Right cardiac atrium (tissue), 5 donors: ENCODE results near the gene OPHN1. TPM values are rescaled to one million over a fixed set of nuclear protein-coding genes. Genes with fewer than 3 reads are reported as not detected.
"Not testable (repeated sequence)": the region's sequence is repeated elsewhere in the genome, so short reads cannot be mapped to it uniquely, and the experiment has no call there.

ENCODE experiments used
- ATAC-seq, 2 donors: fragments of 200-7000 bp; cut with Tn5 transposase; one replicate each; pipeline versions ENCODE4 v1.8.0 to v1.9.1; 2020; ENCODE audit warnings: moderate library complexity in 2 of 2, mild to moderate bottlenecking in 1 of 2
- DNase-seq, 3 donors: peaks; one replicate each; pipeline ENCODE4 v3.0.0-alpha.2; 2020
- H3K27ac ChIP-seq: one replicate; pipeline ENCODE4 v1.5.1; 2013; ENCODE audit warnings: mild to moderate bottlenecking, low read length, control low read depth, moderate library complexity
- H3K27me3 ChIP-seq: one replicate; pipeline ENCODE4 v1.6.1; 2013; ENCODE audit not compliant: control insufficient read depth, insufficient read depth
- H3K4me1 ChIP-seq: one replicate; pipeline ENCODE4 v1.6.1; 2013; ENCODE audit warnings: low read length; ENCODE audit not compliant: control insufficient read depth, insufficient read depth
- H3K4me3 ChIP-seq: one replicate; pipeline ENCODE4 v1.5.1; 2013; ENCODE audit warnings: low read length, control low read depth
- H3K9me3 ChIP-seq: one replicate; pipeline ENCODE4 v1.6.1; 2013; ENCODE audit warnings: low read length; ENCODE audit not compliant: control insufficient read depth
- WGBS: extraction: QIAGEN DNeasy Blood & Tissue Kit; methylation state at CpG from one replicate; pipeline ENCODE4 v1.1.7; 2013; 5-methylcytosine and 5-hydroxymethylcytosine counted together
- intact Hi-C, 4 donors: fragments of 100-400 bp; cut with DNase I; formaldehyde crosslinking; loops; one replicate each; pipeline versions ENCODE4 v1.11.0 to v1.14.0; 2022 to 2023
- polyA plus RNA-seq: library from polyadenylated mRNA; stranded (reverse); fragments of 200-250 nt; gene quantifications from one replicate; pipeline ENCODE4 v1.2.3, GENCODE V29; 2013
- total RNA-seq, 4 donors: library from RNA; stranded (reverse); fragmentation: NEBNext Ultra II Directional; extraction: Animal tissue kit (Norgen Biotek cat#: 25700); gene quantifications; one replicate each; pipeline ENCODE4 v1.2.1, GENCODE V29; 2021
- donor health status: healthy with polysubstance abuse.
- donor health status: DM: no; HTN: yes; CAD: no.
- donor health status: DM: no; HTN: no; CAD: no.
- donor health status: DM: no; HTN: yes; CAD: no; lungs with severe emphysema.
- donor health status: DM: yes; HTN: yes; CAD: no.

OPHN1 gene
- total and polyA plus RNA-seq, 5 donors = 1.1 to 5.2 (median 4.8) TPM

- H3K9me3 ChIP-seq, H3K4me1 ChIP-seq, ATAC-seq, H3K27ac ChIP-seq, H3K27me3 ChIP-seq, DNase-seq, intact Hi-C loops, H3K4me3 ChIP-seq: not testable (repeated sequence)
- 90% methylated on average over 2 of the region's 2 CpGs for WGBS
These were observed 363.2 kb downstream of the OPHN1 start for GRCh38 chrX:68070119-68070518.

GRCh38 chrX:68061206-68061535 is 372.1 kb downstream of the OPHN1 start:
- Histone ChIP-seq H3K9me3 (no peaks in the 10 kb centered on the region), H3K4me1 (no peaks in the 10 kb centered on the region), H3K27me3 (no peaks in the 10 kb centered on the region), H3K4me3 (no peak overlapping the region), H3K27ac (no peak overlapping the region)
- ATAC-seq = no peak
- no peak for DNase-seq
- intact Hi-C loops = no loop called here
- WGBS = 56% methylated on average over 4 of the region's 4 CpGs

GRCh38 chrX:68060506-68061205 is 372.6 kb downstream of the OPHN1 start:
- ATAC-seq = no peak
- intact Hi-C loops = no loop called here
- 61% methylated on average over 2 of the region's 2 CpGs for WGBS
- H3K4me3 ChIP-seq = no peak overlapping the region
- no peak overlapping the region for H3K27ac ChIP-seq
- no peak for DNase-seq
- H3K27me3 ChIP-seq = no peaks in the 10 kb centered on the region
- H3K4me1 ChIP-seq = no peaks in the 10 kb centered on the region
- H3K9me3 ChIP-seq = no peaks in the 10 kb centered on the region

DNA sequence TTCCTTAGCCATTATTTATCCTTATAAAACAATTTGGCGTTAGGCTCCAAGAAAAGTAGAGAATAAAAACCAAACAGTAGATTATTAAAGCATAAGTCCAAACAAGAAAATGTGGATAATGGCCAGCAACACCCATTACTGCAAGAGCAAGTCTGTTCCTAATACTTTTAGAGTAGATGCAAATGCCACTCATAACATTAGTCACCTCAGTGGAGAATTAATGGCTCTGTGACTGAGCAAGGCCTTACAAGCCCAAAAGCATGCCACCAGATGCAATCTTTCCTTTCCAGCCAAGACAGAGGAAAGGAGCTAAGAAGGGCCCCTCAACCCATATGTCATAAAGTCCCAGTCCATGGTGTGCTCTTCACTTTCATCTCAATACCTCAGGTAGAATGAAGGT is 373.8 kb downstream of the OPHN1 start:
- Histone ChIP-seq H3K27me3 (no peaks in the 10 kb centered on the region), H3K27ac (no peak overlapping the region), H3K9me3 (no peaks in the 10 kb centered on the region), H3K4me3 (no peak overlapping the region), H3K4me1 (no peaks in the 10 kb centered on the region)
- 95% methylated on average over 1 of the region's 1 CpG for WGBS
- no peak for DNase-seq
- no peak for ATAC-seq
- intact Hi-C loops = no loop called here

GRCh38 chrX:68049466-68049865 is 383.8 kb downstream of the OPHN1 start:
- ATAC-seq (no peak), DNase-seq (no peak)
- WGBS = 93% methylated on average over 3 of the region's 3 CpGs
- Histone ChIP-seq H3K4me3 (no peak overlapping the region), H3K27ac (no peak overlapping the region), H3K9me3 (no peaks in the 10 kb centered on the region), H3K4me1 (no peaks in the 10 kb centered on the region), H3K27me3 (no peaks in the 10 kb centered on the region)
- intact Hi-C loops = no loop called here

GRCh38 chrX:68048774-68049173 is 384.5 kb downstream of the OPHN1 start:
- intact Hi-C loops = no loop called here
- Histone ChIP-seq H3K4me1 (no peaks in the 10 kb centered on the region), H3K27ac (no peak overlapping the region), H3K27me3 (no peaks in the 10 kb centered on the region), H3K9me3 (no peaks in the 10 kb centered on the region), H3K4me3 (no peak overlapping the region)
- 69% methylated on average over 1 of the region's 1 CpG for WGBS
- DNase-seq (no peak), ATAC-seq (no peak)

DNA sequence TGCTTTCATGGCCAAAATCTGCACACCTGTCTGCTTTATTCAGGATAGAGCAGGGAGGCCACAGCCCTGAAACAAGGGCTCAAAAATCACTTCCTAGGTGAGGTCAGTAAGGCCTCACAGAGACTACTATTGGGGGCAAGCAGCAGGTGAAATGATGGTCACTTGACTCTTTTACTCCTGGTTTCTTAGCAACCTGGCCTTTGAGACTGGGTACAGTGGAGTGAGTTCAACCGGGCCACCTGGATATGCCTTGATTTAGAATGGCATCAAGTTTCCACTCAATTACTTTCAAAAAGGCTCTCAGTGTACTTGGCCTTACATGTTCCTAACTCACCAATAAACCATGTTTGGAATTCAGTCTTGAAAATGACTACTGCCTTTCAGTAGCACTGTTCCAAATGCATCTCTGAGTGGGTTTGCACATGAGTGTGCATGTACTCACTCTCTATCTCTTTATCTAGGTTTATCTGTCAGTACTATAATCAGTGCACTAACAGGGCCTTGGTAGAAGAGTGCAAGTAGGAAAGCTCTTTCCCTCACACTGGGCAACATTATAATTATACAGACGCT is 388.2 kb downstream of the OPHN1 start:
- intact Hi-C loops = no loop called here
- H3K27me3 ChIP-seq = no peaks in the 10 kb centered on the region
- H3K4me3 ChIP-seq = no peak overlapping the region
- no peaks in the 10 kb centered on the region for H3K4me1 ChIP-seq
- DNase-seq (no peak), ATAC-seq (no peak)
- 92% methylated on average over 2 of the region's 2 CpGs for WGBS
- H3K27ac ChIP-seq = no peak overlapping the region
- no peaks in the 10 kb centered on the region for H3K9me3 ChIP-seq

GRCh38 chrX:68043713-68044438 is 389.4 kb downstream of the OPHN1 start:
- 94% methylated on average over 1 of the region's 1 CpG for WGBS
- H3K9me3 ChIP-seq = no peaks in the 10 kb centered on the region
- DNase-seq = no peak
- intact Hi-C loops = no loop called here
- H3K4me3 ChIP-seq = no peak overlapping the region
- no peak overlapping the region for H3K27ac ChIP-seq
- no peak for ATAC-seq
- no peaks in the 10 kb centered on the region for H3K4me1 ChIP-seq
- no peaks in the 10 kb centered on the region for H3K27me3 ChIP-seq

DNA sequence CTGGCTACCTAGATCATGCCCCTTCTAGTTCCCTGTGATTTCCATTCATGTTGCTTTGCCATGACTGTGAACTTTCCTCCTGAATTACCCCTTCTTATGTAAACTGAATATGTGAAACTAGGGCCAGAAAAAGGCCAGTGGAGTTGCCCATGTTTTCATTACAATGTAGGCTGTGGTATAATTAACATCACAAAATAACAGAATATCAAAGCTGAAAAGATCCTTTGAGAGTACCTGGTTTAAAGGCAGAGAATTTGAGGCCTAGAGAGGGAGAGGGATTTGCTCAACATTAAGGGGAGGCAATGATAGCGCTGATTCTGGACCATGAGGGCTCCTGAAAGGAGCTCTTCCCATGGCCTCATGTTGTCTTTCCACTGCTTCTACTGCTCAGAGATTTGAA is 392.2 kb downstream of the OPHN1 start:
- intact Hi-C loops = no loop called here
- no peaks in the 10 kb centered on the region for H3K9me3 ChIP-seq
- no peaks in the 10 kb centered on the region for H3K4me1 ChIP-seq
- 100% methylated on average over 1 of the region's 1 CpG for WGBS
- no peak for DNase-seq
- no peak overlapping the region for H3K27ac ChIP-seq
- no peak for ATAC-seq
- no peaks in the 10 kb centered on the region for H3K27me3 ChIP-seq
- H3K4me3 ChIP-seq = no peak overlapping the region

DNA sequence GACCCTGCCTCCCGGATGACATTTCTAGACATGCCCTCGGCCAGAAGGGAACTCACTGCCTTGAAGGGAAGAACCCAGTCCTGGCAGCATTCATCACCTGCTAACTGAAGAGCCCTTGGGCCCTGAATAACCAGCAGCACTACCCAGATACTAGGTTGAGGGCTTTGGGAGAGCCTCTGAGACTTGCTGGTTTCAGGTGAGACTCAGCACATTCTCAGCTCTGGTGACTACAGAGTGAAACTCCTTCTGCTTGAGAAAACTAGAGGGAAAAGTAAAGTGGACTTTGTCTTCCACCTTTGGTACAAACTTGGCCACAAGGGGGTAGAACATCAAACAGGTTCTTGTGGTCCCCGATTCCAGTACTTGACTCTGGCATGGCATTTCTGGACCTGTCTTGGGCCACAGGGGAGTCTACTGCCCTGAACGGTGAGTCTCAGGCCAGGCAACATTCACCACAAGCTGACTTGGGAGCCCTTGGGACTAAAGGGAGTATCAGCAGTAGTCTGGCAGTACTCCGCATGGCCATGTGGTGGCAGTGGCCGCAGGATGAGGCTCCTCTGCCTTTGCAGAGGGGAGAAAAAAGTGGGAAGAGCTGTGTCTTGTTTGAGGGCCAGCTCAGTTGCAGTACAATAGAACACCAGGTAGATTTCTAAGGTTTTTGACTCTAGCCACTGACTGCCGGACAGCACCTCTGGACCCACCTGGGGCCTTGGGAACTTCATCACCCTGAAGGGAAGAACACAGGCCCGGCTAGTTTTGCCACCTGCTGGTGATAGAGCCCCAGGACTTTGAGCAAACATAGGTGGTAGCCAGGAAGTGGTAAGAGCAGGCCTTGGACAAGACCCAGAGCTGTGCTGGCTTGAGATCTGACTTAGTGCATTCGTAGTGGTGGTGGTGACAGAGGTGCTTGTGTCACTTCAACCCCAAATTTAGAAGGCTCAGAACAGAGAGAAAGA is 414.8 kb downstream of the OPHN1 start:
- Histone ChIP-seq H3K9me3 (no peaks in the 10 kb centered on the region), H3K27ac (no peak overlapping the region), H3K4me1 (no peaks in the 10 kb centered on the region), H3K27me3 (no peaks in the 10 kb centered on the region), H3K4me3 (no peak overlapping the region)
- 56% methylated on average over 9 of the region's 9 CpGs for WGBS
- intact Hi-C loops = no loop called here
- no peak for DNase-seq
- no peak for ATAC-seq

- Histone ChIP-seq H3K4me3 (no peak overlapping the region), H3K9me3 (no peaks in the 10 kb centered on the region), H3K27me3 (no peaks in the 10 kb centered on the region), H3K27ac (no peak overlapping the region), H3K4me1 (no peaks in the 10 kb centered on the region)
- ATAC-seq (no peak), DNase-seq (no peak)
- intact Hi-C loops = no loop called here
These were observed 434.8 kb downstream of the OPHN1 start for GRCh38 chrX:67998540-67998939.
